HG02938 (cell line): ENCODE results near the gene CCDC63.

Source experiments
- ATAC-seq: cut with Tn5 transposase; IDR thresholded peaks from one replicate; pipeline ENCODE4 v1.9.1; 2021; ENCODE audit warnings: mild to moderate bottlenecking, moderate library complexity; ENCODE audit not compliant: unreplicated experiment

CCDC63 gene

GRCh38 chr12:110846615-110847566 lies at the start of gene CCDC63:
CCDC63 (plus strand) TSS chr12:110846987; CDS start chr12:110852955, 5,968 bp downstream.
- ATAC-seq: no peak

- ATAC-seq: no peak
Observed at GRCh38 chr12:110798461-110798860, 48.3 kb upstream of the CCDC63 start.

GRCh38 chr12:110802489-110802888 lies 44.3 kb upstream of the CCDC63 start:
- ATAC-seq: no peak

DNA sequence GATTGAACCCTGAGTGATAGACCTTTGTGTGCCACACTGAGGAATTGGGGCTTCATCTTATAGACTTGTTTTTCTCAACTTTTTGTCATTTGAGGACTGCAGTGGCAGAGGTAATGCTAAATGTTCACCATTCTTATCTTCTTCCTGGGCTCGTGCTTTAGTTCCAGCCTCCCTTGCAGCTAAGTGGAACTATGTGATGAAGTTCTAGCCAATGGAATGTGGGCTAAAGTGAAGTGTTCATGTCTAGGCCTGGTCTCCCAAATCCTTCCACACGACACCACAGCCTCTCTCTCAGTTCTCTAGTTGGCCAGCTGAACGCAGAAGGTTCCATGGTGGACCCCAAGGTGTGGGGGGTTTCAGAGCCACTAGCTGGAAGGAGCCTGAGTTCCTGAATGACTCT lies 42.4 kb upstream of the CCDC63 start:
- no peak for ATAC-seq

- no peak for ATAC-seq
Observed at GRCh38 chr12:110807640-110808039, 39.1 kb upstream of the CCDC63 start.

GRCh38 chr12:110809149-110809548 lies 37.6 kb upstream of the CCDC63 start:
- no peak for ATAC-seq

- no peak for ATAC-seq
Observed at GRCh38 chr12:110811972-110812371, 34.8 kb upstream of the CCDC63 start.

- no peak for ATAC-seq
Observed at GRCh38 chr12:110813285-110813684, 33.5 kb upstream of the CCDC63 start.

- ATAC-seq: no peak
Observed at GRCh38 chr12:110813756-110814155, 33.0 kb upstream of the CCDC63 start.

- no peak for ATAC-seq
Observed at GRCh38 chr12:110816248-110816647, 30.5 kb upstream of the CCDC63 start.

GRCh38 chr12:110816779-110817178 lies 30.0 kb upstream of the CCDC63 start:
- no peak for ATAC-seq

DNA sequence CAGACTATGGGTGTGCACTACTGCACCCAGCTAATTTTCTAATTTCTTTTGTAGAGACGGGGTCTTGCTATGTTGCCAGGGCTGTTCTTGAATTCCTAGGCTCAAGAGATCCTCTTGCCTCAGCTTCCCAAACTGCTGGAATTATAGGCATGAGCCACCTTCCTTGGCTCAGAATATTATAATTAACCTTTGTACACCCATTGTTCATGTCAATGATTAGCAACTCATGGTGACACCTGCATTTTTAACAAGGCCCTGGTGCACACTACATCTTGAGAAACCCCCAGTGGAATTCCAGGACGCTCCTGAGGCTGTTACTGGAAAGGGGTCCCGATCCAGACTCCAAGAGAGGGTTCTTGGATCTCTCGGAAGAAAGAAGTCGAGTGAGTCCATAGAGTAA lies 28.3 kb upstream of the CCDC63 start:
- no peak for ATAC-seq

GRCh38 chr12:110819150-110819549 lies 27.6 kb upstream of the CCDC63 start:
- no peak for ATAC-seq

GRCh38 chr12:110819646-110820045 lies 27.1 kb upstream of the CCDC63 start:
- no peak for ATAC-seq

GRCh38 chr12:110821917-110822316 lies 24.9 kb upstream of the CCDC63 start:
- ATAC-seq: no peak

GRCh38 chr12:110822821-110823415 lies 23.9 kb upstream of the CCDC63 start:
- no peak for ATAC-seq

- no peak for ATAC-seq
Observed at GRCh38 chr12:110824342-110824741, 22.4 kb upstream of the CCDC63 start.

GRCh38 chr12:110825530-110825929 lies 21.3 kb upstream of the CCDC63 start:
- no peak for ATAC-seq

- ATAC-seq: peak; percentile 61
Observed at GRCh38 chr12:110826592-110827200, 20.1 kb upstream of the CCDC63 start.

DNA sequence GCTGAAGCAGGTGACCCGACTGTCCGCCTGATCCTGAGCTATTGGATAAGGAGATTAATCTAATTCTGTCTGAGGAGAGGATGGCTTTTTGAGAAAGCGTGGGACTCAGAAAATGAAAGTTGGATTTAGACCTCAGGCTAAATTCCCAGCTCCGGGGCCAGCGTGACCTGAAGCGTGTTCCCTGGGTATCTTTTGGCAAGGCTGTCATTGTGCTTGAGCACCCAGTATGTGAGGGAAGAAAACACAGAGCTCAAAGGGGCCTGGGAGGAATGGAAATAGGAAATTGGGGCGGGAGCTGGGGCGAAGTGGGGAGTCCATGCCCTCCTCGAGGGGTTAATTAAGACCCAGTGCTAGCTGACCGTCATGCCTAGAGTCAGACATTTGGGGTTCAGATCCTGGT lies 17.5 kb upstream of the CCDC63 start:
- ATAC-seq: no peak

DNA sequence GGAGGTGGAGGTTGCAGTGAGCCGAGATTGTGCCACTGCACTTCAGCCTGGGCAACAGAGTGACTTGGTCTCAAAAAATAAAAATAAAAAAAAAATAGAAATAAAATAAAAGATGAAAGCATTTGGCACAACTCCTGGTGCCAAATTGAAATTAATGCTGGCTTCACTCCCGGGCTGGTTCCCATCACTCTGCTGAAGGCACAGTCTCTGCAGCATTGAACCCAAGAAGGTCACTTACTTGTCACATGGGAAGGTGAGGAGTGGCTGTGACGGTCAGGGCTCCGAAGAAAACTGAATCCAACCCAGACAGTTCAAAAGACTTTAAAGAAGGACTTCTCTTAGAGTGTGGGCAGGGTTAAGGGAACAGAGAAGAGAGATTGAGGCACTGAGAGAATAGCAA lies 10.5 kb upstream of the CCDC63 start:
- ATAC-seq: no peak

GRCh38 chr12:110841007-110841406 lies 5.8 kb upstream of the CCDC63 start:
- no peak for ATAC-seq
